Brain microvascular endothelial cell (primary cell): ENCODE measurements around the gene IGHMBP2.

ENCODE experiments used
- DNase-seq: peaks from one replicate; pipeline ENCODE4 v3.0.0-alpha.2; 2020
- H3K27ac ChIP-seq: fragments of 250-450 bp; sonication (Bioruptor Pico); 2 replicates; pipeline ENCODE4 v1.5.1; 2020; ENCODE audit warnings: mild to moderate bottlenecking, moderate library complexity
- H3K27me3 ChIP-seq: fragments of 250-450 bp; sonication (Bioruptor Pico); replicated peaks from 2 replicates; pipeline ENCODE4 v1.5.1; 2020; ENCODE audit warnings: mild to moderate bottlenecking
- H3K36me3 ChIP-seq: fragments of 250-450 bp; sonication (Bioruptor Pico); replicated peaks from 2 replicates; pipeline ENCODE4 v1.5.1; 2020; ENCODE audit warnings: mild to moderate bottlenecking
- H3K4me3 ChIP-seq: 2 replicates; pipeline ENCODE4 v1.5.1; 2011; ENCODE audit warnings: low read depth, mild to moderate bottlenecking, control low read depth, low read length, moderate library complexity
- CTCF ChIP-seq: IDR thresholded peaks from 2 replicates; pipeline ENCODE4 v1.5.1; 2011; ENCODE audit warnings: low read depth, mild to moderate bottlenecking, moderate library complexity, low read length, control low read depth, inconsistent platforms; ENCODE audit errors: missing control alignments
- in situ Hi-C: cut with HindIII; loops from 2 replicates; pipeline ENCODE4 v1.10.0; 2017; ENCODE audit warnings: low sequenced_read_pairs, low pct_ligation_motif_present

IGHMBP2 gene

GRCh38 chr11:68987211-68987610, 83.5 kb downstream of the IGHMBP2 start:
- Histone ChIP-seq H3K27ac (no peak overlapping the region), H3K4me3 (no peak overlapping the region), H3K36me3 (no peaks in the 10 kb centered on the region), H3K27me3 (peaks cover 7% of the 10 kb centered on the region)
- no peak for DNase-seq
- in situ Hi-C loops = no loop called here
- no peak for TF ChIP-seq CTCF

- DNase-seq = no peak
- H3K36me3 ChIP-seq = no peaks in the 10 kb centered on the region
- peaks cover 8% of the 10 kb centered on the region for H3K27me3 ChIP-seq
- no peak overlapping the region for H3K4me3 ChIP-seq
- no peak for TF ChIP-seq CTCF
- no peak overlapping the region for H3K27ac ChIP-seq
- in situ Hi-C loops = no loop called here
These were observed 84.8 kb downstream of the IGHMBP2 start for GRCh38 chr11:68988491-68988890.
